ENCODE measurements around the gene CACNB3. TPM values are rescaled to one million over a fixed set of nuclear protein-coding genes. Genes with fewer than 3 reads are reported as not detected.
A peak's percentile ranks its signal among the peaks of the same experiment; 100 is the strongest.

The CACNB3 gene
- total and polyA plus RNA-seq, 2 of the 13 experiments (the other 11 are each of a cell fraction or from before 2014, with no cell fraction given) = 0.29 to 0.54 TPM

GRCh38 chr12:48814262-48815125 is 3.8 kb upstream of the CACNB3 start (continued):
- TF ChIP-seq, protein P1, sequence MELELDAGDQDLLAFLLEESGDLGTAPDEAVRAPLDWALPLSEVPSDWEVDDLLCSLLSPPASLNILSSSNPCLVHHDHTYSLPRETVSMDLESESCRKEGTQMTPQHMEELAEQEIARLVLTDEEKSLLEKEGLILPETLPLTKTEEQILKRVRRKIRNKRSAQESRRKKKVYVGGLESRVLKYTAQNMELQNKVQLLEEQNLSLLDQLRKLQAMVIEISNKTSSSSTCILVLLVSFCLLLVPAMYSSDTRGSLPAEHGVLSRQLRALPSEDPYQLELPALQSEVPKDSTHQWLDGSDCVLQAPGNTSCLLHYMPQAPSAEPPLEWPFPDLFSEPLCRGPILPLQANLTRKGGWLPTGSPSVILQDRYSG (CRISPR knock-in tag; IDR thresholded peaks at IDR 0.05) = no peak
- TF ChIP-seq SP4 (CRISPR knock-in tag; IDR thresholded peaks at IDR 0.05) (0 out of 2 replicates have a peak, but pooled peaks have one; percentile 40), CSRNP2 (CRISPR knock-in tag; conservative IDR thresholded peaks at IDR 0.05; ENCODE audit: low read depth) (no peak), ZNF136 (CRISPR knock-in tag; IDR thresholded peaks at IDR 0.05; ENCODE audit: low read depth) (no peak), FOXA3 (CRISPR knock-in tag; IDR thresholded peaks at IDR 0.05) (peak; percentile 38; the same call in 1 of the 2 replicates), ZNF12 (CRISPR knock-in tag; IDR thresholded peaks at IDR 0.05) (no peak), ZNF160 (CRISPR knock-in tag; IDR thresholded peaks at IDR 0.05) (peak; percentile 75), POLR2AphosphoS5 (IDR thresholded peaks at IDR 0.05; ENCODE audit: low read depth, low read length) (no peak), MAFG (CRISPR knock-in tag; IDR thresholded peaks at IDR 0.05) (no peak), ZNF207 (IDR thresholded peaks at IDR 0.05; ENCODE audit: borderline replicate concordance) (no peak), NCOA2 (CRISPR knock-in tag; IDR thresholded peaks at IDR 0.05) (0 out of 2 replicates have a peak, but pooled peaks have one; percentile 26), MIXL1 (CRISPR knock-in tag; IDR thresholded peaks at IDR 0.05) (no peak), MXD4 (CRISPR knock-in tag; IDR thresholded peaks at IDR 0.05) (peak; percentile 50; the same call in 1 of the 2 replicates), TRIM24 (CRISPR knock-in tag; IDR thresholded peaks at IDR 0.05) (no peak), ZNF343 (CRISPR knock-in tag; IDR thresholded peaks at IDR 0.05) (no peak), ZNF567 (CRISPR knock-in tag; IDR thresholded peaks at IDR 0.05; ENCODE audit: borderline replicate concordance) (0 out of 2 replicates have a peak, but pooled peaks have one; percentile 61), ZFYVE20 (CRISPR knock-in tag; IDR thresholded peaks at IDR 0.05; ENCODE audit: borderline replicate concordance, low read depth) (peak; percentile 74; the same call in 1 of the 2 replicates), POGZ (CRISPR knock-in tag; IDR thresholded peaks at IDR 0.05) (peak; percentile 70; the same call in 1 of the 2 replicates), NCOR1 (IDR thresholded peaks at IDR 0.05; ENCODE audit: borderline replicate concordance, low read length) (no peak), EED (CRISPR knock-in tag; IDR thresholded peaks at IDR 0.05) (no peak), FOXO1 (CRISPR knock-in tag; IDR thresholded peaks at IDR 0.05) (no peak), NR3C1 (CRISPR knock-in tag; IDR thresholded peaks at IDR 0.05) (no peak), ZNF629 (CRISPR knock-in tag; conservative IDR thresholded peaks at IDR 0.05) (0 out of 2 replicates have a peak, but pooled peaks have one; percentile 35), SNAI1 (CRISPR knock-in tag; IDR thresholded peaks at IDR 0.05; ENCODE audit: borderline replicate concordance) (0 out of 2 replicates have a peak, but pooled peaks have one; percentile 23), HOXA3 (CRISPR knock-in tag; IDR thresholded peaks at IDR 0.05) (peak; percentile 80), ARHGAP35 (CRISPR knock-in tag; IDR thresholded peaks at IDR 0.05; ENCODE audit: borderline replicate concordance) (peak; percentile 57; the same call in 1 of the 2 replicates)
- TF ChIP-seq, protein P2, sequence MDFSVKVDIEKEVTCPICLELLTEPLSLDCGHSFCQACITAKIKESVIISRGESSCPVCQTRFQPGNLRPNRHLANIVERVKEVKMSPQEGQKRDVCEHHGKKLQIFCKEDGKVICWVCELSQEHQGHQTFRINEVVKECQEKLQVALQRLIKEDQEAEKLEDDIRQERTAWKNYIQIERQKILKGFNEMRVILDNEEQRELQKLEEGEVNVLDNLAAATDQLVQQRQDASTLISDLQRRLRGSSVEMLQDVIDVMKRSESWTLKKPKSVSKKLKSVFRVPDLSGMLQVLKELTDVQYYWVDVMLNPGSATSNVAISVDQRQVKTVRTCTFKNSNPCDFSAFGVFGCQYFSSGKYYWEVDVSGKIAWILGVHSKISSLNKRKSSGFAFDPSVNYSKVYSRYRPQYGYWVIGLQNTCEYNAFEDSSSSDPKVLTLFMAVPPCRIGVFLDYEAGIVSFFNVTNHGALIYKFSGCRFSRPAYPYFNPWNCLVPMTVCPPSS (IDR thresholded peaks at IDR 0.05) = no peak
- TF ChIP-seq, protein P3, sequence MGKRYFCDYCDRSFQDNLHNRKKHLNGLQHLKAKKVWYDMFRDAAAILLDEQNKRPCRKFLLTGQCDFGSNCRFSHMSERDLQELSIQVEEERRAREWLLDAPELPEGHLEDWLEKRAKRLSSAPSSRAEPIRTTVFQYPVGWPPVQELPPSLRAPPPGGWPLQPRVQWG (CRISPR knock-in tag; IDR thresholded peaks at IDR 0.05; ENCODE audit: borderline replicate concordance, low read depth) = no peak
